Coronary artery (tissue), 2 donors: ENCODE results near the gene RCOR1.

Source experiments
- DNase-seq: peaks from one replicate; pipeline ENCODE4 v3.0.0-alpha.2; 2017; ENCODE audit warnings: low spot score
- H3K27ac ChIP-seq, 2 donors: fragments of 200-600 bp; sonication (generic); one replicate each; pipeline ENCODE4 v1.5.1; 2016 to 2019
- H3K4me3 ChIP-seq: fragments of 200-600 bp; sonication (generic); 2 replicates; pipeline ENCODE4 v1.5.1; 2016; ENCODE audit warnings: mild to moderate bottlenecking, moderate library complexity
- TF ChIP-seq, protein P1 (sequence below): fragments of 200-600 bp; sonication (generic); IDR thresholded peaks from one replicate; pipeline ENCODE4 v1.5.1; 2019; ENCODE audit warnings: antibody characterized with exemption

The RCOR1 gene

DNA sequence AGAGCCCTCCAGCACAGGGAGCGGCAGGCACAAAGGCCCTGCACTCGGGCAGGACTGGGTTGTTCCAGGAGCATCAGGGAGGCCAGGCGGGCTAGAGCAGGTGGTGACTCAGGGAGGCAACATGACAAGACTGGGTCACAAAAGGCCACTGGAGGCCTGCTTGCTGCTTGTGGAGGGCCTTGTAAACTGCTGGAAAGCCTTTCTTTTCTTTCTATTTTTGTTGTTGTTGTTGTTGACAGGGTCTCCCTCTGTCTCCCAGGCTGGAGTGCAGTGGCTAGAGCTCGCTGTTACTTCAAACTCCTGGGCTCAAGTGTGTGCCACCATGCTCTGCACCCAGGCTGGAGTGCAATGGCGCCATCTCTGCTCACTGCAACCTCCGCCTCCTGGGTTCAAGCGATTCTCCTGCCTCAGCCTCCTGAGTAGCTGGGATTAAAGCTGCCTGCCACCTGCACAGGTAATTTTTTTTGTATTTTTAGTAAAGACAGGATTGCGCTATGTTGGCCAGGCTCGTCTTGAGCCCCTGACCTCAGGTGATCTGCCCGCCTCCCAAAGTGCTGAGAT lies 11.8 kb upstream of the RCOR1 start:
- Histone ChIP-seq H3K27ac (no peak overlapping the region), H3K4me3 (no peak overlapping the region)
- TF ChIP-seq, protein P1, sequence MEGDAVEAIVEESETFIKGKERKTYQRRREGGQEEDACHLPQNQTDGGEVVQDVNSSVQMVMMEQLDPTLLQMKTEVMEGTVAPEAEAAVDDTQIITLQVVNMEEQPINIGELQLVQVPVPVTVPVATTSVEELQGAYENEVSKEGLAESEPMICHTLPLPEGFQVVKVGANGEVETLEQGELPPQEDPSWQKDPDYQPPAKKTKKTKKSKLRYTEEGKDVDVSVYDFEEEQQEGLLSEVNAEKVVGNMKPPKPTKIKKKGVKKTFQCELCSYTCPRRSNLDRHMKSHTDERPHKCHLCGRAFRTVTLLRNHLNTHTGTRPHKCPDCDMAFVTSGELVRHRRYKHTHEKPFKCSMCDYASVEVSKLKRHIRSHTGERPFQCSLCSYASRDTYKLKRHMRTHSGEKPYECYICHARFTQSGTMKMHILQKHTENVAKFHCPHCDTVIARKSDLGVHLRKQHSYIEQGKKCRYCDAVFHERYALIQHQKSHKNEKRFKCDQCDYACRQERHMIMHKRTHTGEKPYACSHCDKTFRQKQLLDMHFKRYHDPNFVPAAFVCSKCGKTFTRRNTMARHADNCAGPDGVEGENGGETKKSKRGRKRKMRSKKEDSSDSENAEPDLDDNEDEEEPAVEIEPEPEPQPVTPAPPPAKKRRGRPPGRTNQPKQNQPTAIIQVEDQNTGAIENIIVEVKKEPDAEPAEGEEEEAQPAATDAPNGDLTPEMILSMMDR, result no peak
- no peak for DNase-seq

DNA sequence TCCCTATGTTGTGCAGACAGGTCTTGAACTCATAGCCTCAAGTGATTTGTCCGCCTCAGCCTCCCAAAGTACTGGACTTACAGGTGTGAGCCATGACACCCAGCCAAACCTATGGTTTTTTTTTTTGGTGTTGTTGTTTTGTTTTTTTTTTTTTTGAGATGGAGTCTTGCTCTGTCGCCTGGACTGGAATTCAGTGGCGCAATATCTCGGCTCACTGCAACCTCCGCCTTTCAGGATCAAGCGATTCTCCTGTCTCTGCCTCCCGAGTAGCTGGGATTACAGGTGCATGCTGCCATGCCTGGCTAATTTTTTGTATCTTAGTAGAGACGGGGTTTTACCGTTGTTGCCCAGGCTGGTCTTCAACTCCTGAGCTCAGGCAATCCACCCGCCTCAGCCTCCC lies 11.3 kb upstream of the RCOR1 start:
- TF ChIP-seq, protein P1, result no peak
- DNase-seq, result no peak
- Histone ChIP-seq H3K4me3 (no peak overlapping the region), H3K27ac (no peak overlapping the region)

DNA sequence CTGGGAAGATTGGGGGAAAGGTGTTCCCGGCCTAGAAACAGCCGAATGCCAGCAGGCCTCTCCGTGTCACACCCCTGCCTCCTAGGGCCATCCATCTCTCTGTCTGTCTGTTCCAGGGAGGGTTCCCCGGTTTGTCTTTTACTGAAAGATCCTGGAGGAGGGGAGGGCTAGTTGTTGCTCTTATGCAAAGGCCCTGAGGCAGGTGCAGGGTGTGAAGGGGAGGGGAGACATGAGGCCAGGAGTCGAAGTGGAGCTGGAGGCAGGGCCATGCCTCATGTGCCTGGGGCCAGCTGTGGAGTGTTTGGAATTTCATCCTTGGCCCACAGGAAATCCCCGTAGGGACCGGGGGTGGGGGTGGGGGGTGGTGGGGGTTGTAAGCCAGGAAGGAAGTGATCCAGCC lies 8.7 kb upstream of the RCOR1 start:
- no peak overlapping the region for H3K4me3 ChIP-seq
- no peak overlapping the region for H3K27ac ChIP-seq
- TF ChIP-seq, protein P1, result no peak
- DNase-seq, result no peak

DNA sequence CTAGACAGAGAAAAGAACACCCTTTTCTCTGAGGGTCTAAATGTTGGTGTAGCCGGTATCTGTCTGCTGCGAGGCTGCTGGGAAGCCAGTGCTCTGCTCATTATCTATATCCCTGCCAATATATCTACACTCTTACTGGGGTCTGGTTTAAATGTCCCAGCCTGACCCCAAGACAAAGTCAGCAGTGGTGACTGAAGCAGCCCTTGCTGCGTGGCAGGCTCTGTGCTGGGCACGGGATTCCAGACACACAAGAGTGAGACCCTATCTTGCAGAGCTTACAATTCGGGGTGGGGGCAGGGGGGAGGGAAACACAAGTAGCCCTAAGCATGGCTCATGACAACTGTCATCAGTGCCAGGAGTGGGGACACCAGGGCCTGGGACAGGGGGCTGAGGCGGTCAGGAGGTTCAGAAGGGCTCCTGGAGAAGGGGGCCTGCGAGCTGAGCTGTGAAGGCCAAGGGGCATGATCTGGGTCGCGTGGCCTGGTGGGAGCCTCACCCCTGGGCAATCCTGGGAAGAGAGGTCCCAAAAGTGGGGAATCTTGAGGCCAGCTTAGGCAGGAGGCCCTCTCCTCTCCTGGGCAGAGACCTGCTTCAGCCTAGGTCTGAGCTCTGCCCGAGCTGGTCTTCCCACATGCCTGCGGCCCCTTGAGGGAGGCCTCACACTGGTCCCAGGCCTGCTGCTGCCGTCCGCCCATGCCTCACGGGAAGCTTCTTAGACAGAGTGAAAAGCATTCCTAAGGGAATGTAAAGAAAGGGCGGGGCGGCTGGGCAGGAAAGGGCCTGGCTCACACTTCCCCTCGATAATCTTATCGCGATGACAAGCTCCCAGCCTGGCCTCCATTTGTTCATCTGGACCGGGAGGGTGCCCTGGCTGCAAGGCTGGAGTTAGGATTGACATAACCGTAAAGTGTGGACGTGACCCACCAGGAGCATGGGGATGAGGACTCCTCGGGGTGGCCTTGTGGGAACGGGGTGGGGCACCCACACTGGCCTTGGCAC lies 7.3 kb upstream of the RCOR1 start:
- DNase-seq, result no peak
- TF ChIP-seq, protein P1, result no peak
- H3K4me3 ChIP-seq, result no peak overlapping the region
- no peak overlapping the region for H3K27ac ChIP-seq

DNA sequence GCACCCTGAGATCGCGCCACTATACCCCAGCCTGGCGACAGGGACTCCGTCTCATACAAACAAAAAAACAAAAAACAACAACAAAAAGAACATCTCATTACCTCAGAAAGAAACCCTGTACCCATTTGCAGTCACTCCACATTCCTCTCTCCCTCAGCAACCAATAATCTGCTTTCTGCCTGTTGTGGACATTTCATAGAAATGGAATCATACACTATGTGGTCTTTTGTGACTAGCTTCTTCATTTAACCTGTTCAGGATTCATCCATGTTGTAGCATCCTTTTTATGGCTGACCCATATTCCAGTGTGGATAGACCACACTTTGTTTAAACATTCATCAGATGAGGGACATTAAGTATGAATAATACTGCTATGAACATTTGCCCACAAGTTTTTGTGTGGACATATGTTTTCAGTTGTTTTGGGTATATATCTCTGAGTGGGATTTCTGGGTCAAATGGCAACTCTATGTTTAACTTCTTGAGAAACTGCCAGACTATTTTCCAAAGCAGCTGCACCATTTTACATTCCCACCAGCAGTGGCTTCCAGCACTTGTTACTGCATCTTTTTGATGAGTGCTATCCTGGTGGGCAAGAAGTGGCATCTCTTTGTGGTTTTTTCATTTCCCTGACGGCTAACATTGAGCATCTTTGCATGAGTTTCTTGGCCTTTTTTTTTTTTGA lies 5.9 kb upstream of the RCOR1 start:
- no peak overlapping the region for H3K27ac ChIP-seq
- TF ChIP-seq, protein P1, result no peak
- no peak for DNase-seq
- H3K4me3 ChIP-seq, result no peak overlapping the region

DNA sequence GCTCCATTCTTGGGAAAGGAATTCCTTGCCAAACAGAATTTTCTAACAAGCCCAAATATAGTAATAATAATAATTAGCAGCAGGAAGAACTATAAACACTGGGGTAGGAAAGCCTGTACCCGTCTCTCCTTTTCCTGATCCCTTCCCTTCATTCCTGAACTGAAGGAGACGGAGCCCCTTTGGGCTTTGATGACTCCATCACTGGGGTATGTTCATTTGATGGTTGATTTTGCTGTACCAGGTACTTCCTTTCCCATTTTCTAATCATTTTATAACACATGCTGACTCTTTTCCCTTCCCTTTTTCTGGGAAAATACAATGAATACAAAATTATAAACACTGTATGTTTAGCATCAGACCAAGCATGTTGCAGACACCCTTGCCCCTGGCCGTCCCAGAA lies 3.6 kb upstream of the RCOR1 start:
- TF ChIP-seq, protein P1, result no peak
- no peak overlapping the region for H3K27ac ChIP-seq
- no peak for DNase-seq
- no peak overlapping the region for H3K4me3 ChIP-seq
